Neuron (in vitro differentiated cells): ENCODE measurements around the gene INHBC.
A peak's percentile ranks its signal among the peaks of the same experiment; 100 is the strongest.

ENCODE experiments used
- H2AFZ ChIP-seq: one replicate; pipeline ENCODE4 v1.6.1; 2013; ENCODE audit warnings: low read depth, mild to moderate bottlenecking, inconsistent platforms, low read length, moderate library complexity
- H3K27me3 ChIP-seq: one replicate; pipeline ENCODE4 v1.6.1; 2013; ENCODE audit warnings: low read length; ENCODE audit not compliant: insufficient read depth
- H3K36me3 ChIP-seq: one replicate; pipeline ENCODE4 v1.6.1; 2013; ENCODE audit warnings: low read length; ENCODE audit not compliant: insufficient read depth
- H3K4me1 ChIP-seq: one replicate; pipeline ENCODE4 v1.6.1; 2013; ENCODE audit warnings: low read length; ENCODE audit not compliant: insufficient read depth
- H3K4me3 ChIP-seq: 2 replicates; pipeline ENCODE4 v1.5.1; 2013; ENCODE audit warnings: mild to moderate bottlenecking, low read length, moderate library complexity
- H3K9me3 ChIP-seq: one replicate; pipeline ENCODE4 v1.6.1; 2013; ENCODE audit warnings: low read length

INHBC gene

DNA sequence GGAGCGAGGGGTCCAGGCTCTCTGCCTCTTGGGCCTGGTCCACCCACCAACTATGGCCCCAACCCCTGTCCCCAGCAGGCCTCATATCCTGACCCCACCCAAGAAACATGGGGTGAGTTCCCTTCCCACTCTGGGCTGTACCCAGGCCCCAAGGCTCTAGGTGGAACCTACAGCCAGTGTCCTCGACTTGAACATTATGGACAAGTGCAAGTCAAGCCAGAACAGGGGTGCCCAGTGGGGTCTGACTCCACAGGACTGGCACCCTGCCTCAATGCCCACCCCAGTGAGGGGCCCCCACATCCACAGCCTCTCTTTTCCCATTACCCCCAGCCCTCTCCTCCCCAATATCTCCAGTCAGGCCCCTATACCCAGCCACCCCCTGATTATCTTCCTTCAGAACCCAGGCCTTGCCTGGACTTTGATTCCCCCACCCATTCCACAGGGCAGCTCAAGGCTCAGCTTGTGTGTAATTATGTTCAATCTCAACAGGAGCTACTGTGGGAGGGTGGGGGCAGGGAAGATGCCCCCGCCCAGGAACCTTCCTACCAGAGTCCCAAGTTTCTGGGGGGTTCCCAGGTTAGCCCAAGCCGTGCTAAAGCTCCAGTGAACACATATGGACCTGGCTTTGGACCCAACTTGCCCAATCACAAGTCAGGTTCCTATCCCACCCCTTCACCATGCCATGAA lies 36.5 kb downstream of the INHBC start:
- H3K36me3 ChIP-seq = peaks cover 4% of the 10 kb centered on the region
- no peak overlapping the region for H3K4me3 ChIP-seq
- peaks cover 27% of the 10 kb centered on the region for H3K27me3 ChIP-seq
- no peak overlapping the region for H2AFZ ChIP-seq
- H3K4me1 ChIP-seq = peaks cover 9% of the 10 kb centered on the region
- no peaks in the 10 kb centered on the region for H3K9me3 ChIP-seq

DNA sequence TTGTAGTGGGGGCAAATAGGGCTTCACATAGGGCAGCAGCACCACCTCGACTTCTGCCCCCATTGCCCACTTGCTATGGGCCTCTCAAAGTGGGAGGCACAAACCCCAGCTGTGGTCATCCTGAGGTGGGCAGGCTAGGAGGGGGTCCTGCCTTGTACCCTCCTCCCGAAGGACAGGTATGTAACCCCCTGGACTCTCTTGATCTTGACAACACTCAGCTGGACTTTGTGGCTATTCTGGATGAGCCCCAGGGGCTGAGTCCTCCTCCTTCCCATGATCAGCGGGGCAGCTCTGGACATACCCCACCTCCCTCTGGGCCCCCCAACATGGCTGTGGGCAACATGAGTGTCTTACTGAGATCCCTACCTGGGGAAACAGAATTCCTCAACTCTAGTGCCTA lies 37.1 kb downstream of the INHBC start:
- Histone ChIP-seq H3K36me3 (peaks cover 4% of the 10 kb centered on the region), H2AFZ (no peak overlapping the region), H3K4me3 (no peak overlapping the region), H3K27me3 (peaks cover 33% of the 10 kb centered on the region), H3K9me3 (no peaks in the 10 kb centered on the region), H3K4me1 (peaks cover 9% of the 10 kb centered on the region)

DNA sequence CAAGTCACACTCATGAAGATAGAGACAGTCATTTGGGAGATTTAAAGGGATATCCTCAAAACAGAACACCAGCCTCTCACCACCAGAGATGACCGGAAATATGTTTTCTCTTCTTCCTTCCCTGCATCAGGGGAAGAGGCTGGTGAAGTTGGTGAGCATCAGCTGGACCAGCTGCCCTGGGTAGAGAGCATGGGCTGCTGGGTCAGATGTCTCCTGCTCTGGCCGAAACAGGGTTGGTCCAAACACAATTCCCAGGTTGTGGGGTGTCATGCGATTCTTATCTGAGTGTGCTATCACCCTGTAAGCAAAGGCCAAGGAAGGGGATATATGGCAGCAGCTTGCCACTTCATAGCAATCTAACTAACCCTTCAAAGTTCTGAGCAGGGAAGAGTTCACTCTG lies 37.8 kb downstream of the INHBC start:
- Histone ChIP-seq H3K9me3 (no peaks in the 10 kb centered on the region), H2AFZ (no peak overlapping the region), H3K36me3 (peaks cover 4% of the 10 kb centered on the region), H3K4me3 (no peak overlapping the region), H3K4me1 (peaks cover 9% of the 10 kb centered on the region), H3K27me3 (peaks cover 40% of the 10 kb centered on the region)

DNA sequence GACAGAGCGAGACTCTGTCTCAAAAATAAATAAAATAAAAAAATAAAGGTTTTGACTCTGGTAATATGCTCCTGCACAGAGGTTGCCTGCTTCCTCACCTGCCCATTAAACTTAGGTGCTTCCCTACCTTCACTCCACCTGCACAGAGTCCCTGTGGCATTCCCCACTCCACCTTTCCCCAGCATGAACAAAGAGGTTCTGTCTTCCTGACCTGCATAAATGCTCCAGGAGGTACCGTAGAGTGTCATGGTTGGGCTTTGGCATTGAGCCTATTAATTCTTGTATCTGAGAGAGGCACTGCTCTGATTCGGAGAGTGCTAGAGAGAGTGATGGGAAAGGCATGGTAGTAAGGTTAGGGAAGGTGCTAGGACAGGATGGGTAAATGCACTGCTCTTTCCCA lies 38.8 kb downstream of the INHBC start:
- H3K9me3 ChIP-seq = peaks cover 3% of the 10 kb centered on the region
- H3K4me3 ChIP-seq = no peak overlapping the region
- H3K4me1 ChIP-seq = peaks cover 9% of the 10 kb centered on the region
- no peak overlapping the region for H2AFZ ChIP-seq
- H3K27me3 ChIP-seq = peaks cover 50% of the 10 kb centered on the region
- H3K36me3 ChIP-seq = peaks cover 4% of the 10 kb centered on the region

DNA sequence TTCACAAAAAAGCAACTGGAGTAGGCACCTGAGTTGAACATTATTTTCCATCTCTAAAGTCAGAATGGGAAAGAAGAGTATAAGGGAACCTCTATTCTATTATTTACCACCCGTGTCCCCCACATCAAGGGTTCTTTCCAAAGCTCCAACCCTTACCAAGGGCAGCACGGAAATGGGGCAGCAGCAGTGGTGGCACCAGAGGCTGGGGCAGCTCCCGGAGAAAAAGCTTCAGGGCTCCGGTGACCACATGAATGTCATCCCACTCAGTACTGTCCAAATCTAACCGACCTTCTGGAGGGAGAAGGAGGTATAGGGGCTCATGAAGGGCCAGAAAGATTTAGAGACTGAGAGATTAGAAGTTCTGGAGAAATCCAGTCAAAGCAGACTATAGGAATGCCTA lies 39.3 kb downstream of the INHBC start:
- peaks cover 4% of the 10 kb centered on the region for H3K36me3 ChIP-seq
- peaks cover 54% of the 10 kb centered on the region for H3K27me3 ChIP-seq
- H2AFZ ChIP-seq = no peak overlapping the region
- H3K9me3 ChIP-seq = peaks cover 3% of the 10 kb centered on the region
- H3K4me3 ChIP-seq = no peak overlapping the region
- H3K4me1 ChIP-seq = peaks cover 9% of the 10 kb centered on the region

DNA sequence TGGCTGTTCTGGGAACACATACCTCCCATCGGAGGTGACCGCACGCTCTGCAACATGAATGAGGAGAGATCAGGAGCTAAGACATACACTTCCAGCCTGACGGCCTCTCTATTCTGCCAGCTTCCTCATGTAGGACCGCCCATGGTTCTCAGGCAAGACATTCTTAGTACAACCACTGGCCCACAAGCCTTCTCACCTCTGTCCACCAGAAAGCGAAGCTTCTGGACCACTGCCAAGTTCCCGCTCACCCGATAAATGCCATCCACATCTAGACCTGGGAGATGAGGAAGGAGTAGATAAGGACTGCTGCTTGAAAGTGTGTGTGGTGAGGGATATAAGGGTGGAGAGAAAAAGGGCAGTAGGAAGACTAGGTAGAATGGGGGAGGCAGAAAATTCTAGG lies 39.8 kb downstream of the INHBC start:
- peaks cover 3% of the 10 kb centered on the region for H3K9me3 ChIP-seq
- H3K27me3 ChIP-seq = peaks cover 59% of the 10 kb centered on the region
- no peak overlapping the region for H2AFZ ChIP-seq
- H3K36me3 ChIP-seq = peaks cover 4% of the 10 kb centered on the region
- no peak overlapping the region for H3K4me3 ChIP-seq
- H3K4me1 ChIP-seq = peaks cover 9% of the 10 kb centered on the region

DNA sequence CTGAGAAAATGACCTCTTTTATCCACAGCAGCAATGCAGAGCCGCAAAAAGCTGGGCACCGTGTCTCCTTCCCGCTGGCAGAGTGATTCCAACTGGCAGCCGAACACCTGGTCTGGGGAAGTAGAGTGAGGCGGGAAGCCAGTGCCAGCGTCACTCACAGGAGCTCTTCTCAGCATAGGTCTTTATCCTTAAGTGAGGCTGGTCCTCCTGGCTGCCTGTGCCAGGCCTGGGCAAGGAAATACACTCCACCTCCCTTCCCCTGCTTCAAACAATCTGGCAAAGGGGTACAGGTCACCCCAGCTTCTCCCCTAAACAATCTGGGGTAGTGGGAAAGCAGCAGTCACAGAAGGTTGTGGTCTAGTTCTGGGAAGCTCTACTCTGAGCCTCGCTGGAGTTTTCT lies 40.3 kb downstream of the INHBC start:
- Histone ChIP-seq H3K4me1 (peaks cover 9% of the 10 kb centered on the region), H2AFZ (peak overlapping the region; percentile 62), H3K27me3 (peaks cover 59% of the 10 kb centered on the region), H3K9me3 (peaks cover 3% of the 10 kb centered on the region), H3K36me3 (peaks cover 4% of the 10 kb centered on the region), H3K4me3 (peak overlapping the region; percentile 15)

DNA sequence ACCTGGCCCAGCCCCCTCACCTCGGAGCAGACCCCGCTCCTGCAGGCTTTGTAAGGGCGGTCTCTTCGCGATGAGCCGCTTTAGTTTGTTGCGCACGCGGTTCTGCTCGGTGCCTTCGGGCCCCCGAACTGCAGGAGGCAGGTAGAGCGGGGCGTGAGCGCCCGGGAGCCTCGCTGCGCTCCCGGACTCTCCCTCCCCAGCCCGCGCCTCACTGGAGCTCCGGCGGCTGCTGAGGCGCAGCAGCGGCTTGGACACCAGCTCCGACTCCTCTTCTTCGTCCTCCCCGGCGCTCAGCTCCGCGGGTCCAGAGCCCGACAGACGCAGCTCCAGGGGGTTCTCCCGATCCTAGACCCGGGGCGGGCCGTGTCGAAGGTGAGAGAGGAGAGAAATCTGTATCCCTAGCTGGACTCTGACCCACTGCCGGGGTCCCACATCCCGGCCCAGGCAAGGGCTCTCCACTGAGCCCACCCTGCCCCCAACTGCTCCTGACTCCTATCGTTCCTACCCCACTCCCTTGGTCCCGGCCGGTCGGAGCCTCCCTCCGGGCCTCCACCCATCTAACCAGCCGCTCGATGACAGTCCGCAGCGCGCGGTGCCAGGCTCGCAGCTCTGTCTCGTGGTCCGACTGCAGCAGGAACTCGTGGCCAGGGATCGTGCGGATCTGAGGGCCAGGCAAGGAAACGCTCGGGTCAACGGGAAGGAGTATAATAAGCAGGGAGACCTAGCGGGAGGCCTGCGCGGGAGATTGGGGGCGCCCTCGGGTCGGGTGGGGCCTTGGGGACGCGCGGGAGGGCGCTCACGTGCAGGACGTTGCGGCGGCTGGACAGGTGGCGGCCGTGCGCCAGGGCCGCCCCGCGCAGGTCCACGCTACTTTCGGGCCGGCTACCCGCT lies 40.9 kb downstream of the INHBC start:
- Histone ChIP-seq H3K27me3 (peaks cover 60% of the 10 kb centered on the region), H2AFZ (peak overlapping the region; percentile 62), H3K4me3 (peak overlapping the region; percentile 15), H3K4me1 (peaks cover 9% of the 10 kb centered on the region), H3K9me3 (peaks cover 3% of the 10 kb centered on the region), H3K36me3 (peaks cover 4% of the 10 kb centered on the region)

DNA sequence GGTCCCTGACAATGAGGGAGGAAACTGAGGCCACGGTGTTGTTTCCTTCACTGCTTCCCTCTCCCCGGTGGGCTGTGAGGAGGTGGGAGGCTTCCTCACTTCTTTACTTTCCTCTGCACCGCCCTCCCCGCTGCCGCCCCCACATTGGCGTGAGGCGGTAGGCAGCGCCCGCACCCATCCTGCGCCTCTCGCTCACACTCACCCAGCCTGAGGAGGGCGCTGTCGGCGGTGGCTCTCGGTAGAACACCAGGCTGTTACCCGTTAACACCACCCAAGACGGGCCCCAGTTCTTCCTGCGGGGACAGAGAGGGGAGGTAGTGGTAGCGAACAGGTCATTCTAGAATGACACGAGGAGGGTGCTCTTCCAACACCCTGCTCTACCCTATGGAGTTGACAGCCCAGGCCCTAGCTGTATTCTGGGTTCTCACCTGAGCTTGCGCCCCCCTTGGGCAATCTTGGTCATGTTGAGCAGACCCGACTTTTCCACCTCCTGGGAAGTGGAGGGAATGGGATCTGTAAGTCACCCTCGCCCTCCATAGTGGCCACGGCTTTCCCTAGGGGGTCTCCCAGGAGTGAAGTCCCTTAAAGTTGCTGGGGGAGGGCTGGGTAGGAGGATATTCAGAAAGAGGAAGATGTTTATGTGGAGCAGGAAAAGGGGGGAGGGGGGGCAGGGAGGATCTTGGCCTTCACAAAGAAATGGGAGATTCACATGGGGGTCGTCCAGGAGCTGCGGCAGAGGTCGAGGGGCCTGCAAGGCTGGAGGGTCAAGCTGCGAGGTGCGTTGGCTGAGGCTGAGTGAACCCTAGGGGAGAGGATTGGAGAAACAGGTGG lies 41.8 kb downstream of the INHBC start:
- peaks cover 9% of the 10 kb centered on the region for H3K4me1 ChIP-seq

DNA sequence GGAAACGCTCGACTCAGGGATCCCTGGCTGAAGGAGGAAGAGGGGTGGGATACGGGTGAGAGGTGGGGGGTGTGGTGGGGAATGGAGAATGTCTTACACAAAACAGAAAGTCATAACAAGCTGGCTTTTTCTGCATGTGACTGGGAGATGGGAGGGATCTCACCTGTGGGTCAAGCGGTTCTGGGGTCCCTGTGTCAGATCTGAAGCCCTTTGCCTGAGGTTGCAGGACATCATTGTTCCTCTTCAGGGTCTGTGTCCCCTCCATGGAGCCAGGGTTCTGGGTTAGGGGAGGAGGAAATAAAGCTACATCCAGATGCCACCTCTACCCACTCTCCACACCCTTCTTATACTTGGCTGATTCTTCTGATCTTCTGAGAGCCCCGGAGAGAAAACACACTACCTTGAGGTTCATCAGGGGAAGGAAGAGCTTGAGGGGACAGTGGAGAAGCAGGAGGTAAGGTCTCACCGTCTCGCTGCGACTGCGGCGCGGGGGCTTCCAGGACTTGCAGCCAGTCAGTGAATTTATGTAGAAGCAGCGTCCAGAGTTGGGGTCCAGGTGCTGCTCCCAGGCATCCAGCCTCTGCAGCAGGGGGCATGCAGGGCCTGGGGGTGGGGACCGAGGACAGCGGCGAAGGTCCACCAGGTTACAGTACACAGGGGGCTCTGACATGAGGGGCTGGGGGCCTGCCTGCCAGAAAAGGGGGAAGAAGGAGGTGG lies 42.6 kb downstream of the INHBC start:
- peaks cover 3% of the 10 kb centered on the region for H3K9me3 ChIP-seq
- no peaks in the 10 kb centered on the region for H3K36me3 ChIP-seq
- peaks cover 9% of the 10 kb centered on the region for H3K4me1 ChIP-seq
- peaks cover 63% of the 10 kb centered on the region for H3K27me3 ChIP-seq
- H3K4me3 ChIP-seq = no peak overlapping the region
- H2AFZ ChIP-seq = no peak overlapping the region

More for the DNA sequence above, 41.8 kb downstream of the INHBC start:
- H3K9me3 ChIP-seq = peaks cover 3% of the 10 kb centered on the region
- no peak overlapping the region for H3K4me3 ChIP-seq
- peaks cover 63% of the 10 kb centered on the region for H3K27me3 ChIP-seq
- no peaks in the 10 kb centered on the region for H3K36me3 ChIP-seq
- H2AFZ ChIP-seq = peak overlapping the region; percentile 62

DNA sequence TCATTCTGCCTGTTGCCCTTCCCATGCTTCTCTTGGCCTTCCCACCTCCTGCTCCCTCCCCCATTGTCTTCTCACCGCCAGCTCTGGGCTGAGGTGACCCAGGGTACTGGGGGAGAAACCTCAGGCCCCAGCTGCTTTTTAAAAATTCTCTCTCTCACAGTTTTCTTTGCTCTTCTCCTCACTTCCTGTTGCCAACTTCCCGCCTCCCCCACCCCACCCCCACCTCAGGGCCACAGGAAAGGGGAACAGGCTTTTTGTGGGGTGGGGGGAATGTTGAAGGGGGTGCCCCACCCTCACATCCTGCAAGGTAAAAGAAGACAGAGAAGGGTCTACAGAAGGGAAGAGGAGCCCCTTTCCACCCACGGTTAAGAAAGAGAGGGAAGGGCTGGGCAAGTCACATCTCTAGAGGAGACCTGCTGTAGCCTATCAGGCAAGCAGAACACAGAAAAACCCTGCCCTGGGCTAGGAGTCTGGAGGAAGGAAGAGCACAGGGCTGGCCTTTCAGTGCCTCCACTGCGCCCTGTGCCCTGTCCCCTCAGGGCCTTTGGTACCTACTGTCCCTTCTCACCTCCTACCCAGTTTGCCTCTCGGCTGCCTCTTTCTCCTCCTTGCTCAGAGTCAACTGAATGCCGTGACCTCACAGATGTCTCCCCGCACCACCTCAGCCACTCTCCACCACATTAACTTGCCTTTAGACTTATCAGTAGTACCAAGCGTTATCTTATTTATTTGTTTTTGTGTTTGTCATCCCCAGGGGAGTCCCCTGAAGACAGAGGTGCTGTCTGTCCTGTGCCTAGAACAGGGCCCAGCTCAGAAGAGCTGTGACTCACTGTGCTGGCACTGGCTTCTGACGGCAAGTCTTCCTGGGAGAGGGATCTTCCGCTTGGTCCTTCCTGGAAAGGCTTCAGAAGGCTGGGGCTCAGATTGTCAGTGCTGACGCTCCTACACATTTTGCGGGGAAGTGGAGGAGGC lies 43.4 kb downstream of the INHBC start:
- H2AFZ ChIP-seq = no peak overlapping the region
- H3K4me1 ChIP-seq = peaks cover 9% of the 10 kb centered on the region
- peaks cover 63% of the 10 kb centered on the region for H3K27me3 ChIP-seq
- H3K36me3 ChIP-seq = no peaks in the 10 kb centered on the region
- H3K4me3 ChIP-seq = no peak overlapping the region
- peaks cover 3% of the 10 kb centered on the region for H3K9me3 ChIP-seq

DNA sequence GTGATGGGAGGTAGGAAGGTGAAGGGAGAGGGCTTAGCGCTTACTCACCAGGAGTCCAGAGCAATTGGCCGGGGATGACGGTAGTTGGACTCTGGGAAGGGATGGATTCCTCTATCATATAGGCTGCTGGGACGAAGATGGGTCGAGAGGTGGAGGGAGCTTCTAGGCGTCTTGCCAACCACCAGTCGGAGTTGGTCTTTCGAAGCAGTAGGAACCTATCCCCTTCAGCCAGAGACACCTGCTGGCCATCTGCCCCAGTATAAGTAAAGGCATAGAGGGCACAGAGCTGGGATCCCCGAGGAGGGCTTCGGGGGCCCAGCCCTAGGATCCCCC lies 44.4 kb downstream of the INHBC start:
- H3K27me3 ChIP-seq = peaks cover 56% of the 10 kb centered on the region
- H3K4me3 ChIP-seq = no peak overlapping the region
- peaks cover 9% of the 10 kb centered on the region for H3K4me1 ChIP-seq
- H2AFZ ChIP-seq = no peak overlapping the region
- H3K9me3 ChIP-seq = peaks cover 3% of the 10 kb centered on the region
- no peaks in the 10 kb centered on the region for H3K36me3 ChIP-seq
